Parathyroid adenoma (tissue), 2 donors: ENCODE measurements around the gene OCA2.

Experiments
- H2AFZ ChIP-seq: fragments of 300-600 bp; sonication (generic); one replicate; pipeline ENCODE4 v1.7.0; 2017; ENCODE audit warnings: antibody characterized with exemption, mild to moderate bottlenecking
- H3K27ac ChIP-seq: fragments of 300-600 bp; sonication (generic); one replicate; pipeline ENCODE4 v1.7.0; 2017
- H3K27me3 ChIP-seq: fragments of 300-600 bp; sonication (generic); one replicate; pipeline ENCODE4 v1.7.0; 2017; ENCODE audit warnings: low read length; ENCODE audit not compliant: control insufficient read depth, insufficient read depth
- H3K36me3 ChIP-seq: fragments of 300-600 bp; sonication (generic); one replicate; pipeline ENCODE4 v1.7.0; 2017; ENCODE audit warnings: low read length; ENCODE audit not compliant: control insufficient read depth, insufficient read depth
- H3K4me1 ChIP-seq: fragments of 300-600 bp; sonication (generic); one replicate; pipeline ENCODE4 v1.7.0; 2017; ENCODE audit warnings: control low read depth
- H3K4me2 ChIP-seq: fragments of 300-600 bp; sonication (generic); one replicate; pipeline ENCODE4 v1.7.0; 2017; ENCODE audit warnings: low read length
- H3K4me3 ChIP-seq: fragments of 300-600 bp; sonication (generic); one replicate; pipeline ENCODE4 v1.7.0; 2017; ENCODE audit warnings: low read depth, low read length
- H3K79me2 ChIP-seq: fragments of 300-600 bp; sonication (generic); one replicate; pipeline ENCODE4 v1.7.0; 2017; ENCODE audit warnings: control low read depth
- H3K9ac ChIP-seq: fragments of 300-600 bp; sonication (generic); one replicate; pipeline ENCODE4 v1.7.0; 2017; ENCODE audit warnings: mild to moderate bottlenecking
- H3K9me3 ChIP-seq: fragments of 300-600 bp; sonication (generic); one replicate; pipeline ENCODE4 v1.7.0; 2017; ENCODE audit warnings: low read length; ENCODE audit not compliant: control insufficient read depth
- CTCF ChIP-seq: fragments of 300-600 bp; sonication (generic); IDR thresholded peaks from one replicate; pipeline ENCODE4 v1.7.0; 2017; ENCODE audit warnings: antibody characterized with exemption, mild to moderate bottlenecking
- donor health status: primary hyperparathyroidism.

Gene OCA2

GRCh38 chr15:27878841-27879240, 220.3 kb downstream of the OCA2 start:
- no peaks in the 10 kb centered on the region for H3K36me3 ChIP-seq
- TF ChIP-seq CTCF: no peak
- H3K27me3 ChIP-seq: no peaks in the 10 kb centered on the region
- no peaks in the 10 kb centered on the region for H3K9me3 ChIP-seq
- no peak overlapping the region for H3K4me3 ChIP-seq
- H3K27ac ChIP-seq: no peak overlapping the region
- no peak overlapping the region for H2AFZ ChIP-seq
- no peak overlapping the region for H3K9ac ChIP-seq
- no peaks in the 10 kb centered on the region for H3K79me2 ChIP-seq
- H3K4me1 ChIP-seq: no peaks in the 10 kb centered on the region
- H3K4me2 ChIP-seq: no peak overlapping the region

GRCh38 chr15:27873828-27874227, 225.3 kb downstream of the OCA2 start:
- TF ChIP-seq CTCF: no peak
- no peaks in the 10 kb centered on the region for H3K27me3 ChIP-seq
- no peaks in the 10 kb centered on the region for H3K36me3 ChIP-seq
- H3K4me1 ChIP-seq: no peaks in the 10 kb centered on the region
- H3K9me3 ChIP-seq: no peaks in the 10 kb centered on the region
- H3K79me2 ChIP-seq: no peaks in the 10 kb centered on the region
- H2AFZ ChIP-seq: no peak overlapping the region
- H3K27ac ChIP-seq: no peak overlapping the region
- H3K4me3 ChIP-seq: no peak overlapping the region
- H3K9ac ChIP-seq: no peak overlapping the region
- no peak overlapping the region for H3K4me2 ChIP-seq

- Histone ChIP-seq H3K36me3 (no peaks in the 10 kb centered on the region), H3K4me3 (no peak overlapping the region), H3K9ac (no peak overlapping the region), H3K27me3 (no peaks in the 10 kb centered on the region), H3K27ac (no peak overlapping the region), H3K9me3 (no peaks in the 10 kb centered on the region), H3K4me1 (no peaks in the 10 kb centered on the region), H2AFZ (no peak overlapping the region), H3K4me2 (no peak overlapping the region), H3K79me2 (no peaks in the 10 kb centered on the region)
- TF ChIP-seq CTCF: no peak
Measured at GRCh38 chr15:27873039-27873438, 226.1 kb downstream of the OCA2 start.

- Histone ChIP-seq H3K9me3 (no peaks in the 10 kb centered on the region), H3K79me2 (no peaks in the 10 kb centered on the region), H2AFZ (no peak overlapping the region), H3K27ac (no peak overlapping the region), H3K9ac (no peak overlapping the region), H3K36me3 (no peaks in the 10 kb centered on the region), H3K4me3 (no peak overlapping the region), H3K4me1 (no peaks in the 10 kb centered on the region), H3K27me3 (no peaks in the 10 kb centered on the region), H3K4me2 (no peak overlapping the region)
- TF ChIP-seq CTCF: no peak
Measured at GRCh38 chr15:27872355-27872754, 226.8 kb downstream of the OCA2 start.

GRCh38 chr15:27871902-27872260, 227.2 kb downstream of the OCA2 start:
- H3K27ac ChIP-seq: no peak overlapping the region
- H3K27me3 ChIP-seq: no peaks in the 10 kb centered on the region
- H3K4me1 ChIP-seq: no peaks in the 10 kb centered on the region
- TF ChIP-seq CTCF: no peak
- H3K9me3 ChIP-seq: no peaks in the 10 kb centered on the region
- no peaks in the 10 kb centered on the region for H3K79me2 ChIP-seq
- H3K4me2 ChIP-seq: no peak overlapping the region
- H3K9ac ChIP-seq: no peak overlapping the region
- H2AFZ ChIP-seq: no peak overlapping the region
- no peaks in the 10 kb centered on the region for H3K36me3 ChIP-seq
- no peak overlapping the region for H3K4me3 ChIP-seq
